Measurements from ENCODE around the gene SNRK. TPM values are rescaled to one million over a fixed set of nuclear protein-coding genes. Genes with fewer than 3 reads are reported as not detected.
A peak's percentile ranks its signal among the peaks of the same experiment; 100 is the strongest.

The SNRK gene
- total RNA-seq, 6 experiments from 2014 or later, result 10.0 to 13.8 (median 11.6) TPM

- H3K4me3 Mint-ChIP-seq, result no peak overlapping the region
- peaks cover 48% of the 10 kb centered on the region for H3K36me3 Mint-ChIP-seq (ENCODE audit: low read depth)
- TF ChIP-seq, protein P1, sequence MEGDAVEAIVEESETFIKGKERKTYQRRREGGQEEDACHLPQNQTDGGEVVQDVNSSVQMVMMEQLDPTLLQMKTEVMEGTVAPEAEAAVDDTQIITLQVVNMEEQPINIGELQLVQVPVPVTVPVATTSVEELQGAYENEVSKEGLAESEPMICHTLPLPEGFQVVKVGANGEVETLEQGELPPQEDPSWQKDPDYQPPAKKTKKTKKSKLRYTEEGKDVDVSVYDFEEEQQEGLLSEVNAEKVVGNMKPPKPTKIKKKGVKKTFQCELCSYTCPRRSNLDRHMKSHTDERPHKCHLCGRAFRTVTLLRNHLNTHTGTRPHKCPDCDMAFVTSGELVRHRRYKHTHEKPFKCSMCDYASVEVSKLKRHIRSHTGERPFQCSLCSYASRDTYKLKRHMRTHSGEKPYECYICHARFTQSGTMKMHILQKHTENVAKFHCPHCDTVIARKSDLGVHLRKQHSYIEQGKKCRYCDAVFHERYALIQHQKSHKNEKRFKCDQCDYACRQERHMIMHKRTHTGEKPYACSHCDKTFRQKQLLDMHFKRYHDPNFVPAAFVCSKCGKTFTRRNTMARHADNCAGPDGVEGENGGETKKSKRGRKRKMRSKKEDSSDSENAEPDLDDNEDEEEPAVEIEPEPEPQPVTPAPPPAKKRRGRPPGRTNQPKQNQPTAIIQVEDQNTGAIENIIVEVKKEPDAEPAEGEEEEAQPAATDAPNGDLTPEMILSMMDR (IDR thresholded peaks at IDR 0.05), result no peak
- H3K27me3 Mint-ChIP-seq (ENCODE audit: insufficient read depth), result no peaks in the 10 kb centered on the region
- DNase-seq, result no peak
- peaks cover 11% of the 10 kb centered on the region for H3K9me3 Mint-ChIP-seq
- H3K27ac Mint-ChIP-seq, result no peak overlapping the region
- H3K4me1 Mint-ChIP-seq (ENCODE audit: low read depth), result peaks cover 16% of the 10 kb centered on the region
Observed at GRCh38 chr3:43343185-43343584, 56.8 kb downstream of the SNRK start.

GRCh38 chr3:43343815-43344214, 57.5 kb downstream of the SNRK start:
- TF ChIP-seq, protein P1 (IDR thresholded peaks at IDR 0.05), result no peak
- Mint-ChIP-seq H3K27ac (no peak overlapping the region), H3K4me1 (ENCODE audit: low read depth) (peaks cover 16% of the 10 kb centered on the region), H3K4me3 (no peak overlapping the region), H3K36me3 (ENCODE audit: low read depth) (peaks cover 45% of the 10 kb centered on the region), H3K27me3 (ENCODE audit: insufficient read depth) (no peaks in the 10 kb centered on the region), H3K9me3 (peaks cover 5% of the 10 kb centered on the region)
- no peak for DNase-seq

- peaks cover 16% of the 10 kb centered on the region for H3K4me1 Mint-ChIP-seq (ENCODE audit: low read depth)
- no peak for DNase-seq
- TF ChIP-seq, protein P1 (IDR thresholded peaks at IDR 0.05), result no peak
- peaks cover 44% of the 10 kb centered on the region for H3K36me3 Mint-ChIP-seq (ENCODE audit: low read depth)
- H3K9me3 Mint-ChIP-seq, result no peaks in the 10 kb centered on the region
- no peaks in the 10 kb centered on the region for H3K27me3 Mint-ChIP-seq (ENCODE audit: insufficient read depth)
- H3K27ac Mint-ChIP-seq, result no peak overlapping the region
- no peak overlapping the region for H3K4me3 Mint-ChIP-seq
Observed at GRCh38 chr3:43344520-43344919, 58.2 kb downstream of the SNRK start.

DNA sequence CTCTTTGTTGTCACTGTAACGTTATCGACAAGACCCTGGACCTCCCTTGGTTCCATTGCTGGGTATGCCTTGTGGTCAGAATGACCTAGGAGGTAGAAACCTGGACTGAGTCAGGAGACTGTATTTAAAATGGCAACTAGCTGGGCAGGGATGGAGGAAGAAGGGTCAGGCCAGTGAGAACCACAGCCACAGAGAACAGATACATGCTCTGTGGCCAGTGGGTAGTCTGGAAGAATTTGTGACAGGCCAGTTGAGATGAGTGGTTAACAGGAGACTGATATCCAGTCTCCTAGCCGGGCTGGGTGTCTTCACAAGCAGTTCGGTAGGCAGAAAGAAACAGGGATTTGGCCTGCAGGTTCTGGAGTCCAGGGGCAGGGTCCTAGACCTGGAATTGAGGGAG, 58.9 kb downstream of the SNRK start:
- Mint-ChIP-seq H3K4me1 (ENCODE audit: low read depth) (peaks cover 16% of the 10 kb centered on the region), H3K27ac (peak overlapping the region; percentile 79), H3K4me3 (no peak overlapping the region), H3K36me3 (ENCODE audit: low read depth) (peaks cover 38% of the 10 kb centered on the region), H3K27me3 (ENCODE audit: insufficient read depth) (no peaks in the 10 kb centered on the region), H3K9me3 (no peaks in the 10 kb centered on the region)
- no peak for DNase-seq
- TF ChIP-seq, protein P1 (IDR thresholded peaks at IDR 0.05), result no peak

GRCh38 chr3:43345877-43346276, 59.5 kb downstream of the SNRK start:
- Mint-ChIP-seq H3K27me3 (ENCODE audit: insufficient read depth) (no peaks in the 10 kb centered on the region), H3K4me3 (no peak overlapping the region), H3K36me3 (ENCODE audit: low read depth) (peaks cover 42% of the 10 kb centered on the region), H3K4me1 (ENCODE audit: low read depth) (peaks cover 16% of the 10 kb centered on the region), H3K9me3 (no peaks in the 10 kb centered on the region), H3K27ac (peak overlapping the region; percentile 79)
- TF ChIP-seq, protein P1 (IDR thresholded peaks at IDR 0.05), result no peak
- peak; percentile 72 for DNase-seq
